ENCODE data around the gene DYNC1H1. TPM values are rescaled to one million over a fixed set of nuclear protein-coding genes. Genes with fewer than 3 reads are reported as not detected.
"Not testable (repeated sequence)": the region's sequence is repeated elsewhere in the genome, so short reads cannot be mapped to it uniquely, and the experiment has no call there.

DYNC1H1 gene
- total RNA-seq, 1 donor from 2014 or later = 499 TPM

- Histone ChIP-seq H3K4me3 (no peak overlapping the region), H3K36me3 (peaks cover 0 to 78% of the 10 kb centered on the region in 2 donors), H3K27me3 (no peaks in the 10 kb centered on the region), H3K9me3 (no peaks in the 10 kb centered on the region), H3K4me1 (peaks cover 6% of the 10 kb centered on the region), H3K27ac (no peak overlapping the region)
- no peak for DNase-seq (ENCODE audit: extremely low spot score in 2 of 2)
- intact Hi-C loops (cut with DNase I) = no loop called here
- TF ChIP-seq POLR2AphosphoS5 (IDR thresholded peaks at IDR 0.05; ENCODE audit: insufficient read depth in 1 of 2, low read depth in 1 of 2) (no peak), POLR2A (IDR thresholded peaks at IDR 0.05) (no peak)
- TF ChIP-seq, protein P1, sequence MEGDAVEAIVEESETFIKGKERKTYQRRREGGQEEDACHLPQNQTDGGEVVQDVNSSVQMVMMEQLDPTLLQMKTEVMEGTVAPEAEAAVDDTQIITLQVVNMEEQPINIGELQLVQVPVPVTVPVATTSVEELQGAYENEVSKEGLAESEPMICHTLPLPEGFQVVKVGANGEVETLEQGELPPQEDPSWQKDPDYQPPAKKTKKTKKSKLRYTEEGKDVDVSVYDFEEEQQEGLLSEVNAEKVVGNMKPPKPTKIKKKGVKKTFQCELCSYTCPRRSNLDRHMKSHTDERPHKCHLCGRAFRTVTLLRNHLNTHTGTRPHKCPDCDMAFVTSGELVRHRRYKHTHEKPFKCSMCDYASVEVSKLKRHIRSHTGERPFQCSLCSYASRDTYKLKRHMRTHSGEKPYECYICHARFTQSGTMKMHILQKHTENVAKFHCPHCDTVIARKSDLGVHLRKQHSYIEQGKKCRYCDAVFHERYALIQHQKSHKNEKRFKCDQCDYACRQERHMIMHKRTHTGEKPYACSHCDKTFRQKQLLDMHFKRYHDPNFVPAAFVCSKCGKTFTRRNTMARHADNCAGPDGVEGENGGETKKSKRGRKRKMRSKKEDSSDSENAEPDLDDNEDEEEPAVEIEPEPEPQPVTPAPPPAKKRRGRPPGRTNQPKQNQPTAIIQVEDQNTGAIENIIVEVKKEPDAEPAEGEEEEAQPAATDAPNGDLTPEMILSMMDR (IDR thresholded peaks at IDR 0.05) = no peak
Measured at GRCh38 chr14:101982621-101983020, 18.2 kb downstream of the DYNC1H1 start.

DNA sequence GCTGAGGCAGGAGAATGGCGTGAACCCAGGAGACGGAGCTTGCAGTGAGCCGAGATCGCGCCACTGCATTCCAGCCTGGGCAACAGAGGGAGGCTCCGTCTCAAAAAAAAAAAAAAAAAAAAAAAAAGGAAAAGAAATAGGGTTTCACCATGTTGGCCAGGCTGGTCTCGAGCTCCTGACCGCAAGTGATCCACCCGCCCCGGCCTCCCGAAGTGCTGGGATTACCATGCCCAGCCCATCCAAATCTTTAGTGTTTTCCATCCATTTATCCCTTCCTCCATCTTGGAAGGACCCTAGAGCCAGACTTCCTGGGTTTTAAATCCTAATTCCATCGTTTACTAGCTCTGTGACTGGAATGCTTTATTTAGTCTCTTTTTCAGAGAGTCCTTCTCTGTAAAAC, 20.5 kb downstream of the DYNC1H1 start:
- intact Hi-C loops (cut with DNase I); H3K27me3 ChIP-seq; DNase-seq (ENCODE audit: extremely low spot score in 2 of 2); H3K4me3 ChIP-seq; H3K4me1 ChIP-seq; H3K27ac ChIP-seq; H3K9me3 ChIP-seq: not testable (repeated sequence)
- peaks cover 0 to 87% of the 10 kb centered on the region in 2 donors for H3K36me3 ChIP-seq

DNA sequence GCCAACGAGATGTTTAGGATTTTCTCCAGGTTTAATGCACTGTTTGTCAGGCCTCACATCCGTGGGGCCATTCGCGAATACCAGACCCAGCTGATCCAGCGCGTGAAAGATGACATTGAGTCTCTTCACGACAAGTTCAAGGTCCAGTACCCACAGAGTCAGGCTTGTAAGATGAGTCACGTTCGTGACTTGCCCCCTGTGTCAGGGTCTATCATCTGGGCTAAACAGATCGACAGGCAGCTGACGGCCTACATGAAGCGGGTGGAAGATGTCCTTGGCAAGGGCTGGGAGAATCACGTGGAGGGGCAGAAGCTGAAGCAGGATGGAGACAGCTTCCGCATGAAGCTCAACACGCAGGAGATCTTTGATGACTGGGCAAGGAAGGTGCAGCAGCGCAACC, 21.6 kb downstream of the DYNC1H1 start:
- peaks cover 0 to 93% of the 10 kb centered on the region in 2 donors for H3K36me3 ChIP-seq

GRCh38 chr14:101986953-101987352, 22.6 kb downstream of the DYNC1H1 start:
- H3K36me3 ChIP-seq = peaks cover 0 to 93% of the 10 kb centered on the region in 2 donors
- no peak for DNase-seq (ENCODE audit: extremely low spot score in 2 of 2)
- H3K4me1 ChIP-seq = no peaks in the 10 kb centered on the region
- no peaks in the 10 kb centered on the region for H3K9me3 ChIP-seq
- no peaks in the 10 kb centered on the region for H3K27me3 ChIP-seq
- no peak overlapping the region for H3K27ac ChIP-seq
- H3K4me3 ChIP-seq = no peak overlapping the region
- intact Hi-C loops (cut with DNase I) = no loop called here
- TF ChIP-seq POLR2AphosphoS5 (IDR thresholded peaks at IDR 0.05; ENCODE audit: insufficient read depth in 1 of 2, low read depth in 1 of 2) (no peak), POLR2A (IDR thresholded peaks at IDR 0.05) (no peak)
- TF ChIP-seq, protein P1 (IDR thresholded peaks at IDR 0.05) = no peak

More for the DNA sequence above, 21.6 kb downstream of the DYNC1H1 start:
- no peaks in the 10 kb centered on the region for H3K9me3 ChIP-seq
- H3K4me1 ChIP-seq = peaks cover 3% of the 10 kb centered on the region
- H3K4me3 ChIP-seq = no peak overlapping the region
- TF ChIP-seq POLR2AphosphoS5 (IDR thresholded peaks at IDR 0.05; ENCODE audit: insufficient read depth in 1 of 2, low read depth in 1 of 2) = no peak
- no peak for TF ChIP-seq POLR2A (IDR thresholded peaks at IDR 0.05)
- TF ChIP-seq, protein P1 (IDR thresholded peaks at IDR 0.05) = no peak
- intact Hi-C loops (cut with DNase I) = no loop called here
- no peaks in the 10 kb centered on the region for H3K27me3 ChIP-seq
- no peak overlapping the region for H3K27ac ChIP-seq
- DNase-seq (ENCODE audit: extremely low spot score in 2 of 2) = no peak

DNA sequence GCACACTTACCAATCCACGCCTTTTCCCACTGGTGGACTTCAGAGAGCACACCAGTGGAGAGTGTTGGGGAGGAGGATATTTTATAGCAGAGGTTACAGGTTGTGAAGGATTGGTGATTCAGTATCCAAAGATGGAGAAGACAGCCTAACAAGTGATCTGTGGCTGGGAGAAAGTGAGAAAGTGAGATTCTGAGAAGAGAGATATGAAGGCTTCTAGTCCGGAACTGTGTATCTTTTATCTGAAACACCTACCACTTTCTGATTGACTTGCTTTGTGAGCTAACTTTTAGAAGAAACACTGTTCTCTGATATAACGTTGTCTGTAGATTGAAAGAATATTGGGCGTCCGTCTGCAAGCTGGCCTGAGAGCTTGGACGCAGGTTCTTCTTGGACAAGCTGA, 24.0 kb downstream of the DYNC1H1 start:
- TF ChIP-seq, protein P1 (IDR thresholded peaks at IDR 0.05) = no peak
- no peak for TF ChIP-seq POLR2AphosphoS5 (IDR thresholded peaks at IDR 0.05; ENCODE audit: insufficient read depth in 1 of 2, low read depth in 1 of 2)
- no peak for TF ChIP-seq POLR2A (IDR thresholded peaks at IDR 0.05)
- intact Hi-C loops (cut with DNase I) = no loop called here
- no peaks in the 10 kb centered on the region for H3K4me1 ChIP-seq
- H3K4me3 ChIP-seq = no peak overlapping the region
- H3K36me3 ChIP-seq = peaks cover 0 to 94% of the 10 kb centered on the region in 2 donors
- H3K9me3 ChIP-seq = no peaks in the 10 kb centered on the region
- no peaks in the 10 kb centered on the region for H3K27me3 ChIP-seq
- no peak for DNase-seq (ENCODE audit: extremely low spot score in 2 of 2)
- no peak overlapping the region for H3K27ac ChIP-seq
